ENCODE measurements around the gene EYA3. TPM values are rescaled to one million over a fixed set of nuclear protein-coding genes. Genes with fewer than 3 reads are reported as not detected.

Gene EYA3
- total RNA-seq, 1 experiment from 2014 or later, result 32.7 TPM

GRCh38 chr1:27992276-27992675, 96.1 kb downstream of the EYA3 start:
- no peak overlapping the region for H3T11ph ChIP-seq (ENCODE audit: low read length)

More at GRCh38 chr1:27992276-27992675, 96.1 kb downstream of the EYA3 start:
- Histone ChIP-seq H3K18ac (ENCODE audit: insufficient read length, low read depth, low read length) (no peak overlapping the region), H2BK15ac (ENCODE audit: low read depth, low read length) (no peak overlapping the region), H2BK20ac (ENCODE audit: low read depth, low read length, poor library complexity, severe bottlenecking) (no peak overlapping the region), H3K4me1 (ENCODE audit: insufficient read depth, low read length) (no peaks in the 10 kb centered on the region), H4K8ac (replicated peaks; ENCODE audit: insufficient read length, low read depth, low read length) (no peak overlapping the region), H3K79me2 (ENCODE audit: insufficient read depth, low read length) (no peaks in the 10 kb centered on the region), H3K9ac (ENCODE audit: extremely low read depth, insufficient read length, low read length) (no peak overlapping the region), H3K23ac (ENCODE audit: insufficient read length, low read depth, low read length) (no peak overlapping the region), H4K91ac (ENCODE audit: insufficient read length, low read depth, low read length) (no peak overlapping the region), H3K14ac (ENCODE audit: insufficient read depth, low read length) (no peak overlapping the region), H3K27me3 (ENCODE audit: insufficient read depth, low read length) (no peaks in the 10 kb centered on the region), H4K5ac (ENCODE audit: insufficient read length, low read depth, low read length) (no peak overlapping the region), H3K9me3 (ENCODE audit: control insufficient read depth, low read depth, low read length) (no peaks in the 10 kb centered on the region), H3K56ac (ENCODE audit: insufficient read length, low read depth, low read length) (no peak overlapping the region), H2AFZ (ENCODE audit: low read length) (no peak overlapping the region), H3K79me1 (ENCODE audit: insufficient read depth, low read depth, low read length, poor library complexity, severe bottlenecking) (no peaks in the 10 kb centered on the region), H2BK5ac (ENCODE audit: insufficient read length, low read length) (no peak overlapping the region), H4K20me1 (ENCODE audit: control insufficient read depth, insufficient read depth, insufficient read length) (no peaks in the 10 kb centered on the region), H2BK120ac (ENCODE audit: low read depth, low read length, poor library complexity, severe bottlenecking) (no peak overlapping the region), H2AK5ac (ENCODE audit: insufficient read length, low read length) (no peak overlapping the region), H3K23me2 (ENCODE audit: insufficient read length, low read depth, low read length, poor library complexity, severe bottlenecking) (no peaks in the 10 kb centered on the region), H3K4me2 (ENCODE audit: insufficient read depth, insufficient read length, low read length) (no peak overlapping the region), H3K4ac (ENCODE audit: low read depth, low read length) (no peak overlapping the region), H3K27ac (ENCODE audit: insufficient read length, low read depth, low read length) (no peak overlapping the region), H2BK12ac (ENCODE audit: insufficient read length, low read depth, low read length) (no peak overlapping the region)
- no peak overlapping the region for H3K4me3 Mint-ChIP-seq
- peaks cover 15 to 71% (median 53%) of the 10 kb centered on the region in 3 experiments; a peak in 6 of 7 replicates for H3K36me3 Mint-ChIP-seq (ENCODE audit: insufficient read depth in 1 of 3, low read depth in 3 of 3)
- no peaks in the 10 kb centered on the region for H3K27me3 Mint-ChIP-seq (ENCODE audit: low read depth)
- TF ChIP-seq, protein P1, sequence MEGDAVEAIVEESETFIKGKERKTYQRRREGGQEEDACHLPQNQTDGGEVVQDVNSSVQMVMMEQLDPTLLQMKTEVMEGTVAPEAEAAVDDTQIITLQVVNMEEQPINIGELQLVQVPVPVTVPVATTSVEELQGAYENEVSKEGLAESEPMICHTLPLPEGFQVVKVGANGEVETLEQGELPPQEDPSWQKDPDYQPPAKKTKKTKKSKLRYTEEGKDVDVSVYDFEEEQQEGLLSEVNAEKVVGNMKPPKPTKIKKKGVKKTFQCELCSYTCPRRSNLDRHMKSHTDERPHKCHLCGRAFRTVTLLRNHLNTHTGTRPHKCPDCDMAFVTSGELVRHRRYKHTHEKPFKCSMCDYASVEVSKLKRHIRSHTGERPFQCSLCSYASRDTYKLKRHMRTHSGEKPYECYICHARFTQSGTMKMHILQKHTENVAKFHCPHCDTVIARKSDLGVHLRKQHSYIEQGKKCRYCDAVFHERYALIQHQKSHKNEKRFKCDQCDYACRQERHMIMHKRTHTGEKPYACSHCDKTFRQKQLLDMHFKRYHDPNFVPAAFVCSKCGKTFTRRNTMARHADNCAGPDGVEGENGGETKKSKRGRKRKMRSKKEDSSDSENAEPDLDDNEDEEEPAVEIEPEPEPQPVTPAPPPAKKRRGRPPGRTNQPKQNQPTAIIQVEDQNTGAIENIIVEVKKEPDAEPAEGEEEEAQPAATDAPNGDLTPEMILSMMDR (conservative IDR thresholded peaks at IDR 0.05), result no peak
- H3K9me3 Mint-ChIP-seq, result no peaks in the 10 kb centered on the region
- H3K4me1 Mint-ChIP-seq, result no peaks in the 10 kb centered on the region
- WGBS (ENCODE audit: extremely low coverage, insufficient read length, low lambda C conversion rate), result no CpG with 5 or more reads among the region's 6 CpGs
- no peak for DNase-seq
- no peak overlapping the region for H3K27ac Mint-ChIP-seq

Measured in H9 (cell line).